GM12864 (cell line): ENCODE measurements around the gene VWA8.

Experiments
- DNase-seq: peaks from one replicate; pipeline ENCODE4 v3.0.0-alpha.2; 2011; ENCODE audit warnings: low read depth
- H3K4me3 ChIP-seq: 2 replicates; pipeline ENCODE4 v1.5.1; 2011; ENCODE audit warnings: mild to moderate bottlenecking, low read depth, low read length, control low read depth
- CTCF ChIP-seq: IDR thresholded peaks from 2 replicates; pipeline ENCODE4 v1.5.1; 2011; ENCODE audit warnings: low read depth, mild to moderate bottlenecking, moderate library complexity, low read length, control low read depth, inconsistent platforms; ENCODE audit errors: missing control alignments

Gene VWA8

GRCh38 chr13:41981951-41982715 is 21.2 kb upstream of the VWA8 start:
- no peak overlapping the region for H3K4me3 ChIP-seq
- no peak for TF ChIP-seq CTCF
- no peak for DNase-seq

GRCh38 chr13:41978007-41978406 is 17.1 kb upstream of the VWA8 start:
- no peak for TF ChIP-seq CTCF
- no peak overlapping the region for H3K4me3 ChIP-seq
- DNase-seq, result no peak

- TF ChIP-seq CTCF, result no peak
- H3K4me3 ChIP-seq, result no peak overlapping the region
- no peak for DNase-seq
Measured at GRCh38 chr13:41976476-41976875, 15.6 kb upstream of the VWA8 start.

GRCh38 chr13:41974262-41974900 is 13.5 kb upstream of the VWA8 start:
- no peak for DNase-seq
- no peak for TF ChIP-seq CTCF
- H3K4me3 ChIP-seq, result no peak overlapping the region

GRCh38 chr13:41973247-41973741 is 12.4 kb upstream of the VWA8 start:
- no peak overlapping the region for H3K4me3 ChIP-seq
- no peak for TF ChIP-seq CTCF
- DNase-seq, result no peak

- no peak for DNase-seq
- TF ChIP-seq CTCF, result no peak
- no peak overlapping the region for H3K4me3 ChIP-seq
Measured at GRCh38 chr13:41971848-41972247, 10.9 kb upstream of the VWA8 start.

- H3K4me3 ChIP-seq, result no peak overlapping the region
- no peak for DNase-seq
- TF ChIP-seq CTCF, result no peak
Measured at GRCh38 chr13:41970918-41971317, 10.0 kb upstream of the VWA8 start.
